Measurements from ENCODE around the gene ACADS.

Gene ACADS

GRCh38 chr12:120700886-120701285 is 24.7 kb upstream of the ACADS start:
- no peak for DNase-seq (ENCODE audit: low read depth)

- no peak for DNase-seq (ENCODE audit: low read depth)
Observed at GRCh38 chr12:120702637-120703036, 23.0 kb upstream of the ACADS start.

- DNase-seq (ENCODE audit: low read depth): no peak
Observed at GRCh38 chr12:120703311-120703942, 22.2 kb upstream of the ACADS start.

- no peak for DNase-seq (ENCODE audit: low read depth)
Observed at GRCh38 chr12:120705618-120706017, 20.0 kb upstream of the ACADS start.

- no peak for DNase-seq (ENCODE audit: low read depth)
Observed at GRCh38 chr12:120706029-120706428, 19.6 kb upstream of the ACADS start.

- no peak for DNase-seq (ENCODE audit: low read depth)
Observed at GRCh38 chr12:120708651-120709050, 17.0 kb upstream of the ACADS start.

GRCh38 chr12:120710031-120710804 is 15.4 kb upstream of the ACADS start, which contains the start of gene UNC119B:
Gene UNC119B (plus strand): TSS chr12:120710458. CDS start chr12:120710475, 17 bp downstream.
- DNase-seq (ENCODE audit: low read depth): peak; percentile 59

- no peak for DNase-seq (ENCODE audit: low read depth)
Observed at GRCh38 chr12:120710805-120711296, 14.8 kb upstream of the ACADS start.

- DNase-seq (ENCODE audit: low read depth): no peak
Observed at GRCh38 chr12:120711411-120711810, 14.2 kb upstream of the ACADS start.

GRCh38 chr12:120712610-120713009 is 13.0 kb upstream of the ACADS start:
- no peak for DNase-seq (ENCODE audit: low read depth)

GRCh38 chr12:120713861-120714482 is 11.7 kb upstream of the ACADS start:
- DNase-seq (ENCODE audit: low read depth): peak; percentile 71

GRCh38 chr12:120718055-120718454 is 7.6 kb upstream of the ACADS start:
- DNase-seq (ENCODE audit: low read depth): no peak

- no peak for DNase-seq (ENCODE audit: low read depth)
Observed at GRCh38 chr12:120719072-120719471, 6.6 kb upstream of the ACADS start.

- no peak for DNase-seq (ENCODE audit: low read depth)
Observed at GRCh38 chr12:120719496-120720233, 6.0 kb upstream of the ACADS start.

GRCh38 chr12:120720234-120720986 is 5.2 kb upstream of the ACADS start:
- no peak for DNase-seq (ENCODE audit: low read depth)

- no peak for DNase-seq (ENCODE audit: low read depth)
Observed at GRCh38 chr12:120720987-120721801, 4.4 kb upstream of the ACADS start.

GRCh38 chr12:120721866-120722265 is 3.8 kb upstream of the ACADS start:
- DNase-seq (ENCODE audit: low read depth): no peak

- DNase-seq (ENCODE audit: low read depth): no peak
Observed at GRCh38 chr12:120722784-120723183, 2.8 kb upstream of the ACADS start.

- no peak for DNase-seq (ENCODE audit: low read depth)
Observed at GRCh38 chr12:120724720-120725119, 906 bp upstream of the ACADS start.

- no peak for DNase-seq (ENCODE audit: low read depth)
Observed at GRCh38 chr12:120725151-120725658, 421 bp upstream of the ACADS start.

- DNase-seq (ENCODE audit: low read depth): no peak
Observed at GRCh38 chr12:120726510-120726793, 826 bp downstream of the ACADS start.
